Memory B cell (primary cell): Measurements from ENCODE around the gene BLOC1S6.
"Not testable (repeated sequence)": the region's sequence is repeated elsewhere in the genome, so short reads cannot be mapped to it uniquely, and the experiment has no call there.

ENCODE experiments used
- ATAC-seq: fragments of 150-1000 bp; cut with Tn5 transposase; 2 replicates; pipeline ENCODE4 v1.10.0; 2021; ENCODE audit warnings: low read depth, mild to moderate bottlenecking, moderate library complexity
- DNase-seq, 2 donors: peaks; one replicate each; pipeline ENCODE4 v3.0.0; 2022; ENCODE audit warnings: low spot score in 2 of 2
- H3K27ac Mint-ChIP-seq: one replicate; pipeline ENCODE4 v1.8.0; 2022; ENCODE audit warnings: mild to moderate bottlenecking, moderate library complexity, mixed read lengths
- H3K27me3 Mint-ChIP-seq: one replicate; pipeline ENCODE4 v1.8.0; 2022; ENCODE audit warnings: mixed read lengths
- H3K36me3 Mint-ChIP-seq: one replicate; pipeline ENCODE4 v1.8.0; 2022; ENCODE audit warnings: mild to moderate bottlenecking, mixed read lengths
- H3K4me1 Mint-ChIP-seq: one replicate; pipeline ENCODE4 v1.8.0; 2022; ENCODE audit warnings: mixed read lengths
- H3K4me3 Mint-ChIP-seq: one replicate; pipeline ENCODE4 v1.8.0; 2022; ENCODE audit warnings: mild to moderate bottlenecking, moderate library complexity, mixed read lengths
- H3K9me3 Mint-ChIP-seq: one replicate; pipeline ENCODE4 v1.8.0; 2022; ENCODE audit warnings: mixed read lengths

BLOC1S6 gene

DNA sequence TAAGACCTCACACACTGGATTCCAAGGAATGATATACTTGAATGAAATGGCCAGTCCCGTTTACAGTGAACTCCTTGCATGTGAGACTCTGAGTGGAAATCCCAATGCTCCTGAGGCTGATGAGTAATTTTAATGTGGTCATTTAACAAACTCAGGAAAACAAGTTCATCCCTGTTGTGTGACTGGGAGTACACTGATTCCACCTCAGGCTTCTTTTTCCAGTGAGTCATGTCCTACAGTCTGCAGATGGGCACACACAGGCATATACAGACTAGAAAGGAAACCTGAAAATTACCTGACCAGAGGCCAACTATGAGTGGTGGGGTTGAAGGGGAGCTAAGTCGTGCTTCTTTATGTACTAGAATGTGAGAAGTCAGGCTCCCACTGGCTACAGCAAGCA, 53.4 kb downstream of the BLOC1S6 start:
- Mint-ChIP-seq H3K4me1 (peaks cover 46% of the 10 kb centered on the region), H3K27me3 (no peaks in the 10 kb centered on the region), H3K4me3 (no peak overlapping the region), H3K36me3 (peaks cover 20% of the 10 kb centered on the region), H3K9me3 (no peaks in the 10 kb centered on the region), H3K27ac (no peak overlapping the region)
- DNase-seq (no peak), ATAC-seq (no peak)

DNA sequence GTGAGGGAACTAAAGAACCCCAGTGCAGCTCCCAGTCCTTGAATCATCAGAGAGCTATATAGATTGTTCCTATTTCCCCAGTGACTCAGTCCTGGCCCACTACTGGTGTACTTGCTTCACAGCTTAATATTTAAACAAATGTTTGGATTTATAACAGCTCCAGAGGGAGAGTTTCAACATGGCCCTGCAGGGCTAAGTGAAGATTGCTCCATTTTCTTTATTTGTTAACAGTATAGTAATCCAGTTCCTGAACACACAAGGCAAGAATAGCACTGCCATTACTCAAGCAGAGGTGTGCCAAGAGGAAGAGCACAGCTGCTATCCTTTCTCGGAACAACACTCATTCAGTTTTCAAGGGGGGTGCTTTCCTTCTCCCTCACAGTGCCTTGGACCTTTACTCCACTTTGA, 54.2 kb downstream of the BLOC1S6 start:
- Mint-ChIP-seq H3K27me3 (no peaks in the 10 kb centered on the region), H3K36me3 (peaks cover 20% of the 10 kb centered on the region), H3K4me1 (peaks cover 45% of the 10 kb centered on the region), H3K27ac (no peak overlapping the region), H3K9me3 (no peaks in the 10 kb centered on the region), H3K4me3 (no peak overlapping the region)
- no peak for ATAC-seq
- no peak for DNase-seq

- H3K36me3 Mint-ChIP-seq = peaks cover 20% of the 10 kb centered on the region
- DNase-seq (no peak), ATAC-seq (no peak)
- H3K9me3 Mint-ChIP-seq = no peaks in the 10 kb centered on the region
- no peaks in the 10 kb centered on the region for H3K27me3 Mint-ChIP-seq
- H3K4me3 Mint-ChIP-seq = no peak overlapping the region
- H3K4me1 Mint-ChIP-seq = peaks cover 40% of the 10 kb centered on the region
- no peak overlapping the region for H3K27ac Mint-ChIP-seq
These were observed 55.1 kb downstream of the BLOC1S6 start for GRCh38 chr15:45641999-45642932.

DNA sequence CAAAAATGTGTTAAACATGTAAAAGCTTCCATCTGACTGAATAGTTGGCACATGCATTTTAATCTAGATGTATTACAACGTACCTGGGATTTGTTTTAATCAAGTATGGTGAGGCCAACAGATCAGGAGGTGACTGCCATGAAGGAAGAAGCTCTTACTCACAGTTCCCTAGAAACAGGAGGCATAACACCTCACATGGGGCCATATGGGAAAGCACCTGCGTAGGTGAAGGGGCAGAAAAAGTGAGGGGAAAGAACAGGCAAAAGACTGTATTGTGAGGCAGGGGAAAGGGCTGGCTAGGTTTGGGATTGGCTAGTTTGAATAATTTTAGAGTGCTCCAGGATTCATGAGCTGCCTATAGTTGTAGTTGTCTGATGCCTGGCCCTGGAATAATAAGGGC, 57.3 kb downstream of the BLOC1S6 start:
- Mint-ChIP-seq H3K9me3 (no peaks in the 10 kb centered on the region), H3K4me3 (no peak overlapping the region), H3K27me3 (no peaks in the 10 kb centered on the region), H3K27ac (no peak overlapping the region), H3K4me1 (peaks cover 31% of the 10 kb centered on the region), H3K36me3 (peaks cover 15% of the 10 kb centered on the region)
- ATAC-seq (no peak), DNase-seq (no peak)

- no peaks in the 10 kb centered on the region for H3K9me3 Mint-ChIP-seq
- DNase-seq = no peak
These were observed 58.1 kb downstream of the BLOC1S6 start for GRCh38 chr15:45645026-45645980.

DNA sequence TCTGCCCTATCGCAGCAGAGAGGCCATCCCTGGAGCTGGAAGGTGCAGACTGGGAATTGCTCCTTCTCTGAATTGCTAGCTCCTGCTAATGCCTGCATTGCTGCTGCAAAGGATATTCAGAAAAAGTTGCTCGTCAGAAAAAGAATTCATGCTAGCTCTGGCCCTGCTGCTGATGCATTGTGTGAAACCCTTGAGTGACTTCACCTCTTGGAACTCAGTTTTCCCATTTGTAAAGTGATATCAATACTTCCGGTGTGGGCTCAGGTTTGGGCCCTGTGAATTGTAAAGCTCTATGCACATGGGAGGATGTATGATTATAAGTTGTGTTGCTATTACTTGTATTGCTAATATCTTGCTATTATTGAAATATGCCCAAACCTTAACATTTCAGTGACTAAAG, 59.0 kb downstream of the BLOC1S6 start:
- Mint-ChIP-seq H3K36me3 (peaks cover 12% of the 10 kb centered on the region), H3K27me3 (no peaks in the 10 kb centered on the region), H3K4me1 (peaks cover 30% of the 10 kb centered on the region), H3K9me3 (no peaks in the 10 kb centered on the region), H3K4me3 (no peak overlapping the region), H3K27ac (no peak overlapping the region)
- no peak for DNase-seq
- no peak for ATAC-seq

More at GRCh38 chr15:45645026-45645980, 58.1 kb downstream of the BLOC1S6 start:
- no peaks in the 10 kb centered on the region for H3K27me3 Mint-ChIP-seq
- H3K27ac Mint-ChIP-seq = peak overlapping the region; percentile 15
- H3K4me1 Mint-ChIP-seq = peaks cover 28% of the 10 kb centered on the region
- H3K36me3 Mint-ChIP-seq = peaks cover 10% of the 10 kb centered on the region
- no peak for ATAC-seq
- no peak overlapping the region for H3K4me3 Mint-ChIP-seq

- Mint-ChIP-seq H3K9me3 (no peaks in the 10 kb centered on the region), H3K27me3 (no peaks in the 10 kb centered on the region), H3K4me3 (no peak overlapping the region), H3K36me3 (peaks cover 8% of the 10 kb centered on the region), H3K4me1 (peaks cover 20% of the 10 kb centered on the region), H3K27ac (no peak overlapping the region)
- DNase-seq (no peak), ATAC-seq (no peak)
These were observed 60.6 kb downstream of the BLOC1S6 start for GRCh38 chr15:45647828-45648227.

DNA sequence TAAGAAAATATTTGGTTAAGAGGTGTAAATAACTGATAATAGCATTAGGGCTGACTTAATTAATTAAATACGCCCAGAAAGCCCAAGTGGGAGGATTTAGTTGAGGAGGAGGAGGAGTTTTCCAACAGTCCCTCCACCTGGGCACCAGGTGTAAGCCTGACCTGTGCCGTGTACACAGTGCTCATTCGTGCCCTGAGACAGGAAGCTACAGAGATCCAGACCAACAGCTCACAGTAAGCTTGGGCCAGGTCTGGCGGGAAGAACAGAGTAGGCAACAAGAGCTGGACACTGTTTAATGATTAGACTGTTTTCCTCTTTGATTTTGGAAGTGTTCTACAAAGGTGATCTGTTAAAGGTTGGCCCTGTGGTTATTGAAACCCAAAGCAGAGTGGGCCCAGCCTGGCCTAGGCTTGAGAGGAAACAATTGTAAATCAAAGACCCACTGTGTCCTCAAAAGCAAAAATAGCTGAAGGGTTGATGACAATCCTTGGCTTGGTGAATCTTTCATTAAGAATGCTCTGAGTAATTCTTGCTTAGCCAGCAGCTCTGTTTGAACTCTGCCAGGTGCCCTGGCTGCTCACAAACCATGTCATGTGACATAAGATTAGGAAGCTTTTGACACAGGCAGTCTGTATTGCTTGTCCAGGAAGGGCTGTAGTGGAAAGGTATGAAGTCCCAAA, 61.5 kb downstream of the BLOC1S6 start:
- H3K27me3 Mint-ChIP-seq = no peaks in the 10 kb centered on the region
- no peak overlapping the region for H3K27ac Mint-ChIP-seq
- no peak for DNase-seq
- H3K9me3 Mint-ChIP-seq = no peaks in the 10 kb centered on the region
- H3K4me3 Mint-ChIP-seq = no peak overlapping the region
- H3K36me3 Mint-ChIP-seq = peaks cover 7% of the 10 kb centered on the region
- no peak for ATAC-seq
- H3K4me1 Mint-ChIP-seq = peaks cover 26% of the 10 kb centered on the region

- not testable (repeated sequence) for H3K27ac Mint-ChIP-seq, H3K27me3 Mint-ChIP-seq, DNase-seq, ATAC-seq, H3K36me3 Mint-ChIP-seq, H3K9me3 Mint-ChIP-seq
- H3K4me3 Mint-ChIP-seq = peak overlapping the region; percentile 14
- H3K4me1 Mint-ChIP-seq = peaks cover 31% of the 10 kb centered on the region
These were observed 62.8 kb downstream of the BLOC1S6 start for GRCh38 chr15:45650007-45650406.

GRCh38 chr15:45650889-45651525, 63.8 kb downstream of the BLOC1S6 start:
- H3K27ac Mint-ChIP-seq = no peak overlapping the region
- H3K4me3 Mint-ChIP-seq = no peak overlapping the region
- H3K36me3 Mint-ChIP-seq = peaks cover 8% of the 10 kb centered on the region
- H3K9me3 Mint-ChIP-seq = no peaks in the 10 kb centered on the region
- ATAC-seq = no peak
- no peak for DNase-seq
- peaks cover 26% of the 10 kb centered on the region for H3K4me1 Mint-ChIP-seq
- H3K27me3 Mint-ChIP-seq = no peaks in the 10 kb centered on the region

- no peak for DNase-seq
- Mint-ChIP-seq H3K27me3 (no peaks in the 10 kb centered on the region), H3K4me3 (no peak overlapping the region), H3K27ac (no peak overlapping the region), H3K4me1 (peaks cover 23% of the 10 kb centered on the region), H3K9me3 (no peaks in the 10 kb centered on the region), H3K36me3 (peaks cover 13% of the 10 kb centered on the region)
- ATAC-seq = no peak
These were observed 66.7 kb downstream of the BLOC1S6 start for GRCh38 chr15:45653702-45654424.

GRCh38 chr15:45654749-45655148, 67.6 kb downstream of the BLOC1S6 start:
- no peaks in the 10 kb centered on the region for H3K27me3 Mint-ChIP-seq
- peaks cover 20% of the 10 kb centered on the region for H3K36me3 Mint-ChIP-seq
- no peak overlapping the region for H3K27ac Mint-ChIP-seq
- ATAC-seq (no peak), DNase-seq (no peak)
- H3K4me3 Mint-ChIP-seq = no peak overlapping the region
- H3K4me1 Mint-ChIP-seq = peaks cover 22% of the 10 kb centered on the region
- no peaks in the 10 kb centered on the region for H3K9me3 Mint-ChIP-seq

GRCh38 chr15:45657254-45657653, 70.1 kb downstream of the BLOC1S6 start:
- H3K36me3 Mint-ChIP-seq = peaks cover 27% of the 10 kb centered on the region
- ATAC-seq (no peak), DNase-seq (no peak)
- peaks cover 19% of the 10 kb centered on the region for H3K4me1 Mint-ChIP-seq
- no peak overlapping the region for H3K27ac Mint-ChIP-seq
- H3K9me3 Mint-ChIP-seq = no peaks in the 10 kb centered on the region
- no peak overlapping the region for H3K4me3 Mint-ChIP-seq
- H3K27me3 Mint-ChIP-seq = no peaks in the 10 kb centered on the region
